ENCODE measurements around the gene BCAS1. TPM values are rescaled to one million over a fixed set of nuclear protein-coding genes. Genes with fewer than 3 reads are reported as not detected.

Gene BCAS1
- total and polyA plus RNA-seq, 10 of the 15 experiments (the other 5 are each of a cell fraction or from before 2014, with no cell fraction given) = 0.21 to 1.4 (median 0.55) TPM

DNA sequence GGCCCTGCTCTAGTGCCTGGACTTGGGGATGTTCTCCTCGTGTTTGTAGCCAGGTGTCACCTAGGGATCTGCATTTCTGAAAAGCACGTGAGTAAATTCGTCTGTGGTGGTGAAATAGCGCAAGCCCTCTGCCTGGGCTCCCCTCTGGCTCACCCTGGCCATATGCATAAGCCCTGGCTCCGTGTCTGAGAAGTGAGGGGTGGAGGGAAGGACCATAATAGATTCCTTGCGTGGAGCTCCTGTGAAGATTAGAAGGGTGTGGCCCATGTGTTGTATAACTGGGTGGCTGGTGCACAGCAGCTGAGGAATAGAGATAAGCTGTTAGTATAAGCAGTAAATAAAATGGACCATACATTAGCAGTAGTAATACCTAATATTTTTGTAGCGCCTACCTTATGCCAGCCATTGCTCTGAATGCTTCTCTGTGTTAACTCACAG, 4.8 kb downstream of the BCAS1 start:
- Histone ChIP-seq H3K4me3 (no peak overlapping the region), H3K79me2 (ENCODE audit: control insufficient read depth, insufficient read depth, low read length) (no peaks in the 10 kb centered on the region), H3K9ac (ENCODE audit: control insufficient read depth, insufficient read depth, low read length) (no peak overlapping the region), H3K27me3 (replicated peaks in 1 of 2; ENCODE audit: control insufficient read depth in 2 of 2, insufficient read depth in 2 of 2, low read length in 1 of 2) (no peaks in the 10 kb centered on the region), H3K9me3 (replicated peaks; ENCODE audit: control insufficient read depth, insufficient read depth, low read length) (no peaks in the 10 kb centered on the region), H4K20me1 (ENCODE audit: control insufficient read depth, insufficient read depth) (no peaks in the 10 kb centered on the region), H3K36me3 (ENCODE audit: control insufficient read depth in 2 of 2, insufficient read depth in 2 of 2, low read length in 1 of 2) (no peaks in the 10 kb centered on the region), H2AFZ (ENCODE audit: control insufficient read depth, low read depth, low read length) (no peak overlapping the region), H3K4me2 (ENCODE audit: control insufficient read depth, insufficient read depth) (no peak overlapping the region; the same call in 1 of the 2 replicates), H3K27ac (ENCODE audit: control insufficient read depth, insufficient read depth) (no peak overlapping the region), H3K4me1 (ENCODE audit: control insufficient read depth, insufficient read depth, low read length) (peaks cover 31% of the 10 kb centered on the region)
- ChIA-PET SMC1A (ENCODE audit: uncharacterized antibody, unreplicated experiment) (interaction anchor here (0.9 to 1.3 kb wide), 5 partner anchors 9 to 151 kb away, joined by 3 to 4 read pairs (median 4); no protein-coding TSS in a partner anchor), POLR2A (interaction anchor here (0.6 to 0.7 kb wide), 3 partner anchors 9 to 578 kb away, joined by 4 read pairs; no protein-coding TSS in a partner anchor), RAD21 (ENCODE audit: unreplicated experiment) (interaction anchor here (1.2 kb wide), 1 partner anchor 123 kb away, joined by 6 read pairs; no protein-coding TSS in a partner anchor), CTCF (interaction anchor here (1.0 to 1.7 kb wide), 4 partner anchors 9 to 487 kb away, joined by 3 to 5 read pairs (median 3); no protein-coding TSS in a partner anchor)
- 38% methylated on average over 7 of the region's 7 CpGs for WGBS (ENCODE audit: insufficient coverage, insufficient replicate concordance, low lambda C conversion rate, missing lambda C conversion rate)
- ATAC-seq (no peak), FAIRE-seq (no peak), DNase-seq (ENCODE audit: low read depth, low spot score) (no peak)
- peak; percentile 6; the same call in 1 of the 2 replicates for TF ChIP-seq NFXL1 (IDR thresholded peaks at IDR 0.05; ENCODE audit: borderline replicate concordance)
- TF ChIP-seq IRF4 (IDR thresholded peaks at IDR 0.05; ENCODE audit: low read depth, low read length) = no peak
- in situ Hi-C loops (cut with MboI) (loop anchor here (10.0 kb wide), 1 partner anchor 651 kb away; no protein-coding TSS in a partner anchor), intact Hi-C loops (cut with micrococcal nuclease; ENCODE audit: unreplicated experiment) (loop anchor here (10.0 kb wide), 1 partner anchor 411 kb away; no protein-coding TSS in a partner anchor)
- BruUV-seq (replicated peaks) = no TSS peak

DNA sequence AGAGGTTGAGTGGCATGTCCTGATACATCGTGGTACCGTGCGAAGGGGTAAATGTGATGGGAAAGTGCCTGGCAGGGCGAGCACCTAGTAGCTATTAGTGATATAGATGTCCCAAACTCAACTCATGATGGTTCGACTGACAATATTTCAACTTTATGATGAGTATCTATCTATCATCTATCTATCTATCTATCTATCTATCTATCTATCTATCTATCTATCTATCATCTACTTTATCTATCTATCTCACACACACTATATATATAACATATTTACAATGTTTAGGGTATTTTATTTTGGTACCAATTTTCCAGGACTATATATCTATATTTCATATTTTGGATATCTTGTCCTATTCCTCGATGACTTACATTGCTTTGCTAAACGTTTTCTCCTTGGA, 5.5 kb downstream of the BCAS1 start:
- H3K4me3 ChIP-seq = 0 out of 2 replicates have a peak overlapping the region, but pooled peaks have one; percentile 10
- no peaks in the 10 kb centered on the region for H3K27me3 ChIP-seq (replicated peaks in 1 of 2; ENCODE audit: control insufficient read depth in 2 of 2, insufficient read depth in 2 of 2, low read length in 1 of 2)
- ATAC-seq (no peak), DNase-seq (ENCODE audit: low read depth, low spot score) (no peak), FAIRE-seq (no peak)
- peaks cover 31% of the 10 kb centered on the region for H3K4me1 ChIP-seq (ENCODE audit: control insufficient read depth, insufficient read depth, low read length)
- SMC1A ChIA-PET (ENCODE audit: uncharacterized antibody, unreplicated experiment) = interaction anchor here (0.6 to 6.8 kb wide), 12 partner anchors 12 to 812 kb away, joined by 3 to 110 read pairs (median 6); no protein-coding TSS in a partner anchor
- POLR2A ChIA-PET = interaction anchor here (0.5 to 1.8 kb wide), 3 partner anchors 130 to 543 kb away, joined by 4 to 9 read pairs (median 4); no protein-coding TSS in a partner anchor
- no peaks in the 10 kb centered on the region for H3K79me2 ChIP-seq (ENCODE audit: control insufficient read depth, insufficient read depth, low read length)
- peak overlapping the region; percentile 73 for H3K27ac ChIP-seq (ENCODE audit: control insufficient read depth, insufficient read depth)
- no peaks in the 10 kb centered on the region; the same call in 2 of the 3 replicates for H3K9me3 ChIP-seq (replicated peaks; ENCODE audit: control insufficient read depth, insufficient read depth, low read length)
- H4K20me1 ChIP-seq (ENCODE audit: control insufficient read depth, insufficient read depth) = no peaks in the 10 kb centered on the region
- WGBS (ENCODE audit: insufficient coverage, insufficient replicate concordance, low lambda C conversion rate, missing lambda C conversion rate) = 42% methylated on average over 7 of the region's 7 CpGs
- intact Hi-C loops (cut with micrococcal nuclease; ENCODE audit: unreplicated experiment) (loop anchor here (5.0 to 10.0 kb wide), 4 partner anchors 48 to 653 kb away; no protein-coding TSS in a partner anchor), in situ Hi-C loops (cut with MboI) (loop anchor here (5.0 to 10.0 kb wide), 3 partner anchors 123 to 650 kb away; no protein-coding TSS in a partner anchor)
- peak overlapping the region; percentile 64 for H3K9ac ChIP-seq (ENCODE audit: control insufficient read depth, insufficient read depth, low read length)
- TF ChIP-seq PAX8 (IDR thresholded peaks at IDR 0.05) = no peak
- no peak overlapping the region for H2AFZ ChIP-seq (ENCODE audit: control insufficient read depth, low read depth, low read length)
- RAD21 ChIA-PET (ENCODE audit: unreplicated experiment) = interaction anchor here (0.7 to 5.7 kb wide), 12 partner anchors 18 to 650 kb away, joined by 3 to 71 read pairs (median 5); no protein-coding TSS in a partner anchor
- H3K36me3 ChIP-seq (ENCODE audit: control insufficient read depth in 2 of 2, insufficient read depth in 2 of 2, low read length in 1 of 2) = no peaks in the 10 kb centered on the region
- peak overlapping the region; percentile 82 for H3K4me2 ChIP-seq (ENCODE audit: control insufficient read depth, insufficient read depth)
- CTCF ChIA-PET = interaction anchor here (1.0 to 6.5 kb wide), 14 partner anchors 8 to 651 kb away, joined by 3 to 116 read pairs (median 5); no protein-coding TSS in a partner anchor
- BruUV-seq (replicated peaks) = TSS peak; percentile 95
